WI38 (cell line): ENCODE results near the gene AUNIP.
A peak's percentile ranks its signal among the peaks of the same experiment; 100 is the strongest.

ENCODE experiments used
- H3K4me3 ChIP-seq: 2 replicates; pipeline ENCODE4 v1.5.1; 2011; ENCODE audit warnings: low read depth, mild to moderate bottlenecking, control low read depth, low read length
- CTCF ChIP-seq: IDR thresholded peaks from 2 replicates; pipeline ENCODE4 v1.5.1; 2012; ENCODE audit warnings: low read depth, mild to moderate bottlenecking, control low read depth, low read length

The AUNIP gene

GRCh38 chr1:25896266-25896665 lies 37.0 kb upstream of the AUNIP start:
- H3K4me3 ChIP-seq = no peak overlapping the region
- TF ChIP-seq CTCF = no peak

GRCh38 chr1:25895365-25895990 lies 36.2 kb upstream of the AUNIP start:
- peak; percentile 92 for TF ChIP-seq CTCF
- no peak overlapping the region for H3K4me3 ChIP-seq

GRCh38 chr1:25893116-25893515 lies 33.9 kb upstream of the AUNIP start:
- H3K4me3 ChIP-seq = no peak overlapping the region
- no peak for TF ChIP-seq CTCF

GRCh38 chr1:25891606-25892005 lies 32.3 kb upstream of the AUNIP start:
- no peak overlapping the region for H3K4me3 ChIP-seq
- TF ChIP-seq CTCF = no peak

DNA sequence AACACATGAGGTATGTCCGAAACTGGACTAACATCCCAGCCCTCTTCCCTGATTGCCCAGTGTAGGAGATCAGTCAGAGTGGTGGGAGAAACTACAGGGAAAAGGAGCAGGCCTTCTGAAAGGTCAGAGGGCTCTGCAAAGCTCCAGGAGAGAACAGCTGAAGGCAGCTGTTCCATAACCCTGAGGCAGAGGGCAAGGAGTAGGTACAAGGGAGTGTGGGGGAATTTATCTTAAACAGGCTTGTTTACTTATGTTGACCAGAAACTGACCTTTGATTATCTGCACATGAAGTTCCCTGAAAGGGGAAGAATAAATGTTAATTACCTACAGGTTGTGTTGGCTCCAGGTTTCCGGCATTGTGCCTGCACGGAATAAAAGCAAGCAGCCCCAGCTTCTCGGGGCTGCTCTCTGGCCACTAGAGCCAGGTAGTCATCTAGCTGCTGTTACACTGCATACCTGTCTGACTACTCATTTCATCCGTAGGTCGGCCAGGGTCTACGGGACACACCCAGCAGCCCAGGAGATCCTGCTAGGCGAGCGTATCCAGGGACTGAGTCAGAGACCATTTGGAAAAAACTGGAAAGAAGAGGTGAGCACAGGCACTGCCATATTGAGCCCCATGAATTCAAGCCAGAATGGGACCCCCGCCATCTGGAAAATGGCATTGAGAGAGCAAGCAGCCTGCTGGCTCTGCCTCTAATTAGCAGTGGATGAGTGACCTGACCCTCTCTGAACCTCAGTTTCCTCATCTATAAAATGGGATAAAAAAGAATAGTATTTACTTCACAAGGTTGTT lies 31.2 kb upstream of the AUNIP start:
- TF ChIP-seq CTCF = no peak
- H3K4me3 ChIP-seq = no peak overlapping the region

DNA sequence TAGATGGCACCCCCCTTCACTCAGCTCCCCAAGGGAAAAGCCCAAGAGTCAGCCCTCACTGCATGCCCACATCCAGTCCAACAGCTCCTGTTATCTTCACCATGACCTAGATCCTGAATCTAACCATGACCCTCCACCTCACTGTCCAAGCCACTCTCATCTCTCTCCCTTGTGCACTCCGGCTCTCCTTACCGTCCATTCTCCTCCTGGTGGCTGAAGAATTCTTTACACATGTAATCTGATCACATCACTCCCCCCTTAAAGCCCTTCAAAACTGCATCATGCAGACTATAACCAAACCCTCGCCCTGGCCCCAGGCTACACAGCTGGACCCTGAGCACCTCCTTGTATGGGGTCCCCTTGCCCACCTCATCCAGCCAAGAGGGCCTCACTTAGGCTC lies 30.2 kb upstream of the AUNIP start:
- peak; percentile 19; the same call in 1 of the 2 replicates for TF ChIP-seq CTCF
- no peak overlapping the region for H3K4me3 ChIP-seq

DNA sequence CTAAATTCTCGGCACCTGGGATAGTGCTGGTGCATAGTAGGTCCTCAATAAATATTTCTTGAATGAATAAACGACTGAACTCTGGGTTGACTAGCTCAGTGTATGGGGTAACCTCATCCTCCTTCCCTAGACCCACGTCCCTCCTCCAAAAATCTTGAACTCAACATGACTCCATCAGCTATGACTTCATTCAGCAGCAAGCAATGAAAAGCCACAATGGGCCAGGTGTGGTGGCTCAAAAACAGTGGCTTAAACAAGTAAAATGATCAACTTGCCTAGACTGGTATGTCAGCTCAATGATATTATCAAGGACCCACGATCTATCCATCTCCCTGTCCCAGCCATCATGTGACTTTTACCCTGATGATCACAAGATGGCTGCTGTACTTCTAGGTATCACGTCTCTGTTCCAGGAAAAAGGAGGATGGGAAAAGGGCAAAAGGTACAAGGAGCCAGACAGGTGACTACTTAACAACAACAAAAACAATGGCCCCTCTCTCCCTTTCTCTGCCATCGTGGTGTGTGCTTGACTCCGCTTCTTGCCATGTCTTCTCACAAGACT lies 29.2 kb upstream of the AUNIP start:
- TF ChIP-seq CTCF = no peak

More for the DNA sequence above, 29.2 kb upstream of the AUNIP start:
- H3K4me3 ChIP-seq = no peak overlapping the region
